DMS 273 treated with DMSO at 0.1 percent for 48 hours (cell line): ENCODE measurements around the gene SETD2.
"Not testable (repeated sequence)": the region's sequence is repeated elsewhere in the genome, so short reads cannot be mapped to it uniquely, and the experiment has no call there.

Experiments used
- DNase-seq: peaks from one replicate; lab custom pipeline; 2025; lab: John Stamatoyannopoulos, UW

Gene SETD2

GRCh38 chr3:47164007-47164881, at the start of gene SETD2:
Gene SETD2 (minus strand): TSS chr3:47164113. CDS start chr3:47163924, 189 bp downstream.
- DNase-seq, result peak; percentile 66

- DNase-seq, result no peak
Observed at GRCh38 chr3:47210863-47211405, 47.0 kb upstream of the SETD2 start.

- not testable (repeated sequence) for DNase-seq
Observed at GRCh38 chr3:47206022-47206421, 42.1 kb upstream of the SETD2 start.

- DNase-seq, result no peak
Observed at GRCh38 chr3:47204875-47205274, 41.0 kb upstream of the SETD2 start.

- DNase-seq, result no peak
Observed at GRCh38 chr3:47202542-47202941, 38.6 kb upstream of the SETD2 start.

- DNase-seq, result no peak
Observed at GRCh38 chr3:47197287-47197686, 33.4 kb upstream of the SETD2 start.

- no peak for DNase-seq
Observed at GRCh38 chr3:47194994-47195393, 31.1 kb upstream of the SETD2 start.

GRCh38 chr3:47193871-47194859, 30.3 kb upstream of the SETD2 start:
- no peak for DNase-seq

- DNase-seq, result no peak
Observed at GRCh38 chr3:47186285-47186684, 22.4 kb upstream of the SETD2 start.

- DNase-seq, result not testable (repeated sequence)
Observed at GRCh38 chr3:47181685-47182084, 17.8 kb upstream of the SETD2 start.

GRCh38 chr3:47180011-47180410, 16.1 kb upstream of the SETD2 start:
- DNase-seq, result not testable (repeated sequence)

- no peak for DNase-seq
Observed at GRCh38 chr3:47176582-47176981, 12.7 kb upstream of the SETD2 start.

GRCh38 chr3:47163169-47164006, 525 bp downstream of the SETD2 start:
- DNase-seq, result no peak

GRCh38 chr3:47162697-47163168, 1.2 kb downstream of the SETD2 start:
- no peak for DNase-seq

- no peak for DNase-seq
Observed at GRCh38 chr3:47161983-47162696, 1.8 kb downstream of the SETD2 start.

GRCh38 chr3:47159820-47160219, 4.1 kb downstream of the SETD2 start:
- DNase-seq, result no peak

- no peak for DNase-seq
Observed at GRCh38 chr3:47158208-47158607, 5.7 kb downstream of the SETD2 start.

- no peak for DNase-seq
Observed at GRCh38 chr3:47156396-47156795, 7.5 kb downstream of the SETD2 start.

GRCh38 chr3:47152578-47152977, 11.3 kb downstream of the SETD2 start:
- DNase-seq, result no peak

GRCh38 chr3:47151836-47152235, 12.1 kb downstream of the SETD2 start:
- DNase-seq, result no peak
